Head of caudate nucleus (tissue), 42 donors: ENCODE data around the gene PTCSC3.
A peak's percentile ranks its signal among the peaks of the same experiment; 100 is the strongest.

ENCODE experiments used
- DNase-seq, 42 donors: peaks; one replicate each; pipeline versions ENCODE4 v3.0.0 to v3.0.0-alpha.2; 2020 to 2021; ENCODE audit warnings: mixed read lengths in 7 of 42
- intact Hi-C: fragments of 100-400 bp; cut with DNase I; formaldehyde crosslinking; loops from one replicate; pipeline ENCODE4 v1.15.0; 2022

PTCSC3 gene

DNA sequence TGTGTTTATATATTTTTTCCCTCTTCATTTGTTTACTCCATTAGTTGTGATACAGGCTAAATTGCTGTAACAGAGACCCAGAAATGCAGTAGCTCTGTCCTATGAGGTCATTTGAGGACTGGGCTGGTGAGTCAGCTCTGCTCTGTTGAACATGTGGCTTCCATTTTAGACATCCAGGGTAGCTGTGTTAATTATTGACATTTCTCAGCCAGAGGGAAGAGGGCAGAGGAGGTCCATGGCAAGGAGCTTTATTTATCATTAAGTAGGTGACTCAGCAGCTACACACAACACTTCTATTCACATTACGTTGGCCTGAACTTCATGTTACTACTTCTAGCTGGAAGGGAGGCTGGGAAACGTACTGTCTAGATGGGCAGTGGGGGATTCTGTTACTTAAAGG, 85.4 kb downstream of the PTCSC3 start:
- peak in 2 of 42 donors; percentile 5 to 37 for DNase-seq
- intact Hi-C loops: no loop called here

DNA sequence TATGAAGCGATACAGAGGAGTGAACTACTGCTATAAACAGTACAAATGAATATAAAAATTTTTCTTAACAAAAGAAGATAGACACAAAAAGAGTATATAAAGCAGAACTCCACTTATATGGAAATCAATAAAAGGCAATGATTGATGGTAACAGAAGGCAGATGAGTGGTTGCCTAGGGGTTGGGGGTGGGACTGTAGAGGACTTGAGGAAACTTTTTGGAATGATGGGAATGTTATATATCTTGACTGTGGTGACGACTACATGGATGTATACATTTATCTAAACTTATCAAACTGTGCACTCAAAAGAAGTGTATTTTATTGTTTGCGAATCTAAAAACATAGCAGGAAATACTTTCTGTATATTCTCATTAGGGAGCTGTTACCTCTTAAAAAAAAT, 89.1 kb downstream of the PTCSC3 start:
- intact Hi-C loops: no loop called here
- DNase-seq: no peak

GRCh38 chr14:36086629-36087395, 89.7 kb downstream of the PTCSC3 start:
- intact Hi-C loops: no loop called here

GRCh38 chr14:36085861-36086260, 90.7 kb downstream of the PTCSC3 start:
- no peak for DNase-seq
- intact Hi-C loops: no loop called here

More at GRCh38 chr14:36086629-36087395, 89.7 kb downstream of the PTCSC3 start:
- DNase-seq: no peak
